ENCODE data around the gene MYOM3.

GRCh38 chr1:24139841-24140425 is 28.0 kb upstream of the MYOM3 start:
- TF ChIP-seq PBX3 (IDR thresholded peaks at IDR 0.05): no peak
- no peak for TF ChIP-seq EP300 (IDR thresholded peaks at IDR 0.05)
- TF ChIP-seq JUNB (IDR thresholded peaks at IDR 0.05): no peak
- no peak for TF ChIP-seq BHLHE40 (IDR thresholded peaks at IDR 0.05; ENCODE audit: low read depth, low read length)
- no peak for TF ChIP-seq CTCF (IDR thresholded peaks at IDR 0.05)
- TF ChIP-seq POLR2AphosphoS2 (conservative IDR thresholded peaks at IDR 0.05; ENCODE audit: low read length): no peak
- no peak for TF ChIP-seq HMGXB4 (CRISPR knock-in tag; IDR thresholded peaks at IDR 0.05; ENCODE audit: borderline replicate concordance)
- no peak for TF ChIP-seq POLR2A (IDR thresholded peaks at IDR 0.05; ENCODE audit: low read length)
- TF ChIP-seq ESRRA (IDR thresholded peaks at IDR 0.05; ENCODE audit: borderline replicate concordance, low read length): no peak
- no peak for TF ChIP-seq RAD21 (conservative IDR thresholded peaks at IDR 0.05 in 1 of 2, IDR thresholded peaks at IDR 0.05 in 1 of 2)
- no peak for TF ChIP-seq TP53 (CRISPR knock-in tag; IDR thresholded peaks at IDR 0.05)
- no peak for TF ChIP-seq SREBF2 (IDR thresholded peaks at IDR 0.05)

Measured in A549 (cell line).